ENCODE results near the gene ITFG1. TPM values are rescaled to one million over a fixed set of nuclear protein-coding genes. Genes with fewer than 3 reads are reported as not detected.

Gene ITFG1
- total RNA-seq, 1 experiment from 2014 or later = 65.5 TPM

DNA sequence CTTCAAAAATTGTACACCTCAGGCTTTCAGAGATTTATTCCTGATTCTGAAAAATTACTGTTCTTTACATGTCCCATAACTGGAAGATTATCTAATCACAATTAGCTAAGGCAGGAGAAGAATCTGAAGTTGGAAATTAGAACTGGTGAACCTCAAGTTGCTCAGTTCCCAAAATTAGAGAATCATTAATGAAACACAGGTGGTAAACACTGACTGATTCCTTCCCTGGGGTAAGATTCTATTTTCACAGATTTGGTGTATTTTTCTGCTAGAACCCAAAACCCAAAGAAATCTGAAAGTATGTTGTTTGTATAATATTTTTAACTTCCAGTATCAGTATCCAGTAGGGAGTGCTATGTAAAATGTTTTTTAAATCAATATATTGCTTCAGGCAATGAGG is 26.0 kb upstream of the ITFG1 start:
- DNase-seq = no peak
- Mint-ChIP-seq H3K4me1 (ENCODE audit: low read depth, unreplicated experiment) (no peaks in the 10 kb centered on the region), H3K9me3 (ENCODE audit: low read depth, unreplicated experiment) (no peaks in the 10 kb centered on the region), H3K4me3 (ENCODE audit: low read depth, unreplicated experiment) (no peak overlapping the region), H3K27ac (ENCODE audit: unreplicated experiment) (no peak overlapping the region), H3K36me3 (ENCODE audit: insufficient read depth, unreplicated experiment) (no peaks in the 10 kb centered on the region), H3K27me3 (ENCODE audit: unreplicated experiment) (no peaks in the 10 kb centered on the region)
- CTCF ChIA-PET = interaction anchor here (0.6 kb wide), 1 partner anchor 657 kb away, joined by 6 read pairs; no protein-coding TSS in a partner anchor
- TF ChIP-seq CTCF (IDR thresholded peaks at IDR 0.05; ENCODE audit: unreplicated experiment) = no peak
- intact Hi-C loops (cut with micrococcal nuclease; ENCODE audit: unreplicated experiment) = no loop called here
- no TSS peak for BruUV-seq (replicated peaks)

GRCh38 chr16:47483616-47484015 is 22.8 kb upstream of the ITFG1 start:
- H3K27ac Mint-ChIP-seq (ENCODE audit: unreplicated experiment) = no peak overlapping the region
- H3K4me3 Mint-ChIP-seq (ENCODE audit: low read depth, unreplicated experiment) = no peak overlapping the region
- no peaks in the 10 kb centered on the region for H3K4me1 Mint-ChIP-seq (ENCODE audit: low read depth, unreplicated experiment)
- DNase-seq = no peak
- no peaks in the 10 kb centered on the region for H3K27me3 Mint-ChIP-seq (ENCODE audit: unreplicated experiment)
- H3K9me3 Mint-ChIP-seq (ENCODE audit: low read depth, unreplicated experiment) = peaks cover 2% of the 10 kb centered on the region
- H3K36me3 Mint-ChIP-seq (ENCODE audit: insufficient read depth, unreplicated experiment) = no peaks in the 10 kb centered on the region
- no peak for TF ChIP-seq CTCF (IDR thresholded peaks at IDR 0.05; ENCODE audit: unreplicated experiment)
- intact Hi-C loops (cut with micrococcal nuclease; ENCODE audit: unreplicated experiment) = no loop called here
- CTCF ChIA-PET = no interaction called here
- no TSS peak for BruUV-seq (replicated peaks)

DNA sequence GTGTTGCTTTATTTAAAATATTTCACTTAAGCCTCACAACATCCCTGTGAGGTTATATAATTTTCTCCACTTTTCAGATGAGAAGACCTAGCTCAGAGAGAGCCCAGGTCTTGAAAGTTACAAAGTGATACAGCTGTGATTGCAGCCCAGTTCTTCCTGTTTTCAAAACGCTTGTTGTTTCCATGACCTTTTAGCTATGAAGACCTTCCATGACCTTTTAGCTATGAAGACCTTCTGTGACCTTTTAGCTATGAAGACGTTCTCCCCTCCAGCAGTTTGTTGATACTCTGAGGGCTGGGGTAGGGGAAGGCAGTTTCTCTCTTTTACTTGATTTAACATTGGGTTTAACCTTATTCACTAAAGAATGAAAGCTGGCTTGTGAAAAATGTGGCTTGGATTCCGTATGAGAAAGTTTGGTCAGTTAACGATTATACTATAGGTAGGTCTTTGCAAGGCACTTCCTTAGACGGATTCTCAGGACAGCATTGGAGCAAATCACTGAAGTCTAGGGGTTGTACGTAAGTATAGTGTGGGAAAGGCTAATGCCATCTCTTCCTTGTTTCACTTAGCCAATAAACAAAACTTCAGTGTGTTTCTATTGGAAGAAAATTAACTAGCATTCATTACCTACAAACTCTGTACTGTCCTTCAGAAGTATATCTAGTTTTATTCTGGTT is 21.0 kb upstream of the ITFG1 start:
- no TSS peak for BruUV-seq (replicated peaks)
- H3K4me3 Mint-ChIP-seq (ENCODE audit: low read depth, unreplicated experiment) = no peak overlapping the region
- no peaks in the 10 kb centered on the region for H3K36me3 Mint-ChIP-seq (ENCODE audit: insufficient read depth, unreplicated experiment)
- intact Hi-C loops (cut with micrococcal nuclease; ENCODE audit: unreplicated experiment) = no loop called here
- H3K27ac Mint-ChIP-seq (ENCODE audit: unreplicated experiment) = no peak overlapping the region
- no peaks in the 10 kb centered on the region for H3K27me3 Mint-ChIP-seq (ENCODE audit: unreplicated experiment)
- TF ChIP-seq CTCF (IDR thresholded peaks at IDR 0.05; ENCODE audit: unreplicated experiment) = no peak
- peaks cover 2% of the 10 kb centered on the region for H3K9me3 Mint-ChIP-seq (ENCODE audit: low read depth, unreplicated experiment)
- CTCF ChIA-PET = no interaction called here
- H3K4me1 Mint-ChIP-seq (ENCODE audit: low read depth, unreplicated experiment) = no peaks in the 10 kb centered on the region
- DNase-seq = no peak

- CTCF ChIA-PET = no interaction called here
- intact Hi-C loops (cut with micrococcal nuclease; ENCODE audit: unreplicated experiment) = no loop called here
- Mint-ChIP-seq H3K36me3 (ENCODE audit: insufficient read depth, unreplicated experiment) (no peaks in the 10 kb centered on the region), H3K27me3 (ENCODE audit: unreplicated experiment) (no peaks in the 10 kb centered on the region), H3K4me1 (ENCODE audit: low read depth, unreplicated experiment) (no peaks in the 10 kb centered on the region), H3K9me3 (ENCODE audit: low read depth, unreplicated experiment) (peaks cover 2% of the 10 kb centered on the region), H3K27ac (ENCODE audit: unreplicated experiment) (no peak overlapping the region), H3K4me3 (ENCODE audit: low read depth, unreplicated experiment) (no peak overlapping the region)
- no peak for TF ChIP-seq CTCF (IDR thresholded peaks at IDR 0.05; ENCODE audit: unreplicated experiment)
- BruUV-seq (replicated peaks) = no TSS peak
- no peak for DNase-seq
These were observed 19.5 kb upstream of the ITFG1 start for GRCh38 chr16:47480410-47480809.
